ENCODE measurements around the gene THUMPD3. TPM values are rescaled to one million over a fixed set of nuclear protein-coding genes. Genes with fewer than 3 reads are reported as not detected.

Gene THUMPD3
- total RNA-seq, 4 donors from 2014 or later = 19.8 to 37.6 (median 27.0) TPM

- no peak for DNase-seq (ENCODE audit: low spot score in 2 of 2)
- TF ChIP-seq CTCF (IDR thresholded peaks at IDR 0.05) (no peak), POLR2A (IDR thresholded peaks at IDR 0.05) (no peak)
- no peak overlapping the region for H3K4me3 ChIP-seq (ENCODE audit: low read depth, poor library complexity, severe bottlenecking)
- 80 to 82% methylated on average over 2 of the region's 2 CpGs for WGBS, 2 donors
- intact Hi-C loops (cut with DNase I; ENCODE audit: low total_unique reads) = no loop called here
Observed at GRCh38 chr3:9420850-9421549, 58.1 kb downstream of the THUMPD3 start.

GRCh38 chr3:9422712-9423424 lies 60.0 kb downstream of the THUMPD3 start:
- TF ChIP-seq CTCF (IDR thresholded peaks at IDR 0.05) = no peak
- TF ChIP-seq POLR2A (IDR thresholded peaks at IDR 0.05) = no peak
- DNase-seq (ENCODE audit: low spot score in 2 of 2) = peak; percentile 91 to 93
- 4 to 7% methylated on average over 5 of the region's 5 CpGs for WGBS, 2 donors
- no peak overlapping the region for H3K4me3 ChIP-seq (ENCODE audit: low read depth, poor library complexity, severe bottlenecking)
- intact Hi-C loops (cut with DNase I; ENCODE audit: low total_unique reads) = no loop called here

GRCh38 chr3:9428411-9428810 lies 65.6 kb downstream of the THUMPD3 start:
- intact Hi-C loops (cut with DNase I; ENCODE audit: low total_unique reads) = no loop called here
- DNase-seq (ENCODE audit: low spot score in 2 of 2) = no peak
- TF ChIP-seq CTCF (IDR thresholded peaks at IDR 0.05) = no peak
- no peak for TF ChIP-seq POLR2A (IDR thresholded peaks at IDR 0.05)
- H3K4me3 ChIP-seq (ENCODE audit: low read depth, poor library complexity, severe bottlenecking) = no peak overlapping the region

- H3K4me3 ChIP-seq (ENCODE audit: low read depth, poor library complexity, severe bottlenecking) = no peak overlapping the region
- WGBS, 2 donors = 96 to 97% methylated on average over 3 of the region's 3 CpGs
- TF ChIP-seq CTCF (IDR thresholded peaks at IDR 0.05) = no peak
- no peak for TF ChIP-seq POLR2A (IDR thresholded peaks at IDR 0.05)
- no peak for DNase-seq (ENCODE audit: low spot score in 2 of 2)
- intact Hi-C loops (cut with DNase I; ENCODE audit: low total_unique reads) = loop anchor here (5.0 kb wide), 1 partner anchor 78 kb away; no protein-coding TSS in a partner anchor
Observed at GRCh38 chr3:9430733-9431132, 67.9 kb downstream of the THUMPD3 start.

GRCh38 chr3:9433627-9434521 lies 71.0 kb downstream of the THUMPD3 start:
- WGBS, 2 donors = 91 to 92% methylated on average over 15 of the region's 15 CpGs
- DNase-seq (ENCODE audit: low spot score in 2 of 2) = no peak
- intact Hi-C loops (cut with DNase I; ENCODE audit: low total_unique reads) = loop anchor here (5.0 kb wide), 1 partner anchor 82 kb away; no protein-coding TSS in a partner anchor

More at GRCh38 chr3:9433627-9434521, 71.0 kb downstream of the THUMPD3 start:
- TF ChIP-seq CTCF (IDR thresholded peaks at IDR 0.05) (no peak), POLR2A (IDR thresholded peaks at IDR 0.05) (no peak)
- H3K4me3 ChIP-seq (ENCODE audit: low read depth, poor library complexity, severe bottlenecking) = no peak overlapping the region

All from lower leg skin (tissue), 4 donors.